HG02852 (cell line): ENCODE data around the gene RILP.

Source experiments
- ATAC-seq: cut with Tn5 transposase; IDR thresholded peaks from one replicate; pipeline ENCODE4 v1.9.1; 2021; ENCODE audit warnings: mild to moderate bottlenecking, moderate library complexity; ENCODE audit not compliant: unreplicated experiment

Gene RILP

DNA sequence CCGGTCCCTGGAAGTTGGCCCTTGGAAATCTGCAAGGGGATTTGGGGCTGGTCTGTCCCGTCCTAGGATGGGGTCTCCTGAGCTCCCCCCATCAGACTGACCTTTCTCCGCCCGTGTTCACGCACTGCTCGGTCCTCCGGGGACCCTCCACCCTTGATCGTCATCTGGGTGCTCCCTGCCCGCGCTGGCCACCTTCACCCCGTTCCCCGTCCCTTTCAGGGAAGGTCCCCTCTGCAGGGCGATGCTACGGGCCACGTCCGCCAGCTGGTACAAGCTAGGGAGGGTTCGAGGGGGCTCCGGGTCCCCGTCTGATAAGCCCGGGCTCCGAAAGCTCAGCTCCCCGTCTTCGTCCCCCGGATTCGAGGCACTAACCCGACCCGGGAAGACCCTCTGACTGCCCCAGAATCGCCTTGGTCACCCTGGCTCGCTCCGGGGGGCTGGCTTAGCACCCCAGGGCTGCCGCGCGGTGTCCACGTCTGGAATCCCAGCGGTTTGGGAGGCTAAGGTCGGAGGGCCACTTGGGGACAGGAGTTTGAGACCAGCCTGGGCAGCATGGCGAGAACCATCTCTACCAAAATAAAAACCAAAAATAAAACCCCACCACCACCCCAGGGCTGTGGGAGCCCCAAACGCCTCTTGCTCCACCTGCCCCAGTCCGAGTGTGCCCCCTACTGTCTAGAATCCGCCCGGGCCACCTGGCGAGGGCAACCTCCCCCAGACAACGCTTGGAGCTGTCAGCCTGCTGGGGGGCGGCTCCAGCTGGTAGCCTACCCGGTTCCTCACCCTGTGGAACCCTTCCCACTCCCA is 20.0 kb downstream of the RILP start:
- ATAC-seq = no peak

DNA sequence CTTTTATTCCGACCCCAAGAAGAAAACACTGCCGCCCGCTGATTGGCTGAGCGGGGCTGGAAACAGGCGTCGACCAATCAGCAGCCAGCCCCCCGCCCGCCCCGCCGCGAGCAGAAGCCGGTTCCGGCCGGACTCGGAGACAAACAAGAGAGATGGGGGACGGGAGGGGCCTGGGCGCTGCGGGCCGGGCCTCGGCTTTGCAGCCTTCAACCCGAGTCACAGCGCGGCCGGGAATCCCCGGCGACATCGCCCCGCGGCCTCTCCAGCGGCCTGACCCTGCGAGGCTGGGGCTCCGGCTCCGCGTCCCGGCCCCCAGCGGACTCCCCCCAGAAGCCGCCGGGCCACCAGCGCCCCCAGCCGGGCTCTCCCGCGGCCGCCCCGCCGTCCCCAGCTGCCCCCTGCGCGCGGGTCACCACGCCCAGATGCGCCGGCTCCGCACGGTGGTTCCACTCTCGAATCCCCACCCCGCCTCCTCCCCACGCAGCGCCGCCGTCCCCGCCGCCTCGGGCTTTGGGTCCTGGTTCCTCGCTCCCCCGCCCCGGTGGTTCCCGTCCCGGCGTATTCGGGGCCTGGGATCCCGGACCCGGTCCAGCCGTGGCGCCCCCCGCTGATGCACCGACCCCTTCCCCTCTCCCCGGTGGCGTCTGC is 20.7 kb downstream of the RILP start:
- ATAC-seq = peak; percentile 65

DNA sequence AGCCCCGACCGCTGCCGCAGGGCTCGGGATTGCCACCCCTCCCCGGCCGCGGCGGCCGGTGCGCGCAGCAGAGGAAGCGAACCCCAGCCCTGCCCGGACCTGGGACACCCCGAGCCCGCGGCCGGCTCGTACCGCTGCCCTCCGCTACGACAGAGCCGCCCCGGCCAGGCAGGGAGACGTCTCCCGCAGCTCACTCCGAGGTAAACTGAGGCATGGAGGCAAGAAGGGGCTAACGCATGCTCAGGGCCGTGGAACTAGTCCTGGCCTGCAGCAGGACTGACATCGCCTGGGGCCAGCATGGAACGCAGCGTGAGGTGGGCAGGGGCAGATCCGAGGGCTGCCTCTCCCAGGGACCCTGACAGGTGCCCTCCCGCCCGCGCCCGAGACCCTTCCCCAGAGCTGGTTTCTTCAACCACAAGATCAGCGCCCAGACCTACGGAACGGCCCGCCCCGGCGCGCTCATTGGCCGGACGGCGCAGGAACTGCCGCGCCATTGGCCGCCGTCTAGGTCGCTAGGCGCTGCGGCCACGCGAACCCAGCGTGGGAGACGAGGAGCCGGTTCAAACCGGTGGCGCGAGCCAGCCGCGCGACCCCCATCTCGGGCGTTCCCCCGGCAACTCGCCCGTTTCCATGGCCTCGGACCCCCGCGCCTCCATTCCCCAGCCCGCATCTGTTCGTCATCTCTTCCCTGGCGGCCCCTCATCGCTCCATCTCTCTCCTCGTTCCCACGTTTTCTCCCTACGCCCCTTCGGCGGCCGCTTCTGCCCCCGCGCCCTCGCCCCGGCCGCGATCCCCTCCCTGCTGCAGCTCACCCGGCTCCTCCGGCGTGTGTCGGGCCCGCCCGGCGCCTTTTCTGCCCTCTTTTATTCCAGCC is 21.4 kb downstream of the RILP start, which contains the start of gene SLC43A2:
SLC43A2 (minus strand) TSS at position 853 of the 874 bp plus-strand sequence. CDS start 960 bp downstream, outside the sequence.
- peak; percentile 47 for ATAC-seq

DNA sequence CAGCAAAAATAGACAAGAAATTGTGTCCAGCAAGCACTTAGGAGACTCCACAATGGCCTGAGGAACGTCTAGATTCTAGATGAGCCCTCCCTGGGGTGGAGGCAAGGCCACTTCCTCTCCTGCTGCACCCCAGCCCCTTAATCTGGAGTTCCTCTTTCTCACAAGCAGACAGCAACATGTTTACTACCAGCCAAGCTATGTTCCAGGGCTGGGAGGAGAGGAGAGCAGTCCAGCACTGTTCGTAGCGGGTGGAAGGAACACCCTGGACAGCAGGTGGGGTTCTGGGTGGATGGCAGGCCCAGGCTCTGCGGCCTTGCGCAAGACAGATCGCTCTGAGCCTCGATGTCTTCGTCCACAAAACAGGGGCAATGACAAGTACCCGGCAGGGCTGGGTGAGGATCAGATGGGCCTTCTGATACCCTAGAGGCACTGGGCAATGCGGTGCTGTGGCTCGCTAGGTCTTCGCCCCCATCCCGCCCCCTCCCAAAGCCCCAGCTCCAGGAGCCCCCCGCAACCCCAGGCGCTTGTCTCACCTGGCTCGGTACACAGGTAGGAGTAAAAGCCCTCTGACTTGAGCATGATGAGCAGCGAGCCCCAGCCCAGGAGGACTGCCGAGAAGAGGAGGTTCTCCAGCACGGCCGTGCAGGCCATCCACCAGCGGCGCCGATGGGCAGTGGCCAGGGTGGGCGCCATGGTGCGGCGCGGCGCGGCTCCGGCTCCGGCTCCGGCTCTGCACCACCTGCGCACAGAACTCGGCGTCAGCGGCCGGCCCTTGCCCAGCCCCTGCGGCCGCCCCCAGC is 22.3 kb downstream of the RILP start:
- ATAC-seq = no peak

GRCh38 chr17:1626333-1626732 is 23.3 kb downstream of the RILP start:
- ATAC-seq = no peak

GRCh38 chr17:1625581-1625980 is 24.1 kb downstream of the RILP start:
- no peak for ATAC-seq

- ATAC-seq = no peak
These were observed 24.6 kb downstream of the RILP start for GRCh38 chr17:1625053-1625452.

DNA sequence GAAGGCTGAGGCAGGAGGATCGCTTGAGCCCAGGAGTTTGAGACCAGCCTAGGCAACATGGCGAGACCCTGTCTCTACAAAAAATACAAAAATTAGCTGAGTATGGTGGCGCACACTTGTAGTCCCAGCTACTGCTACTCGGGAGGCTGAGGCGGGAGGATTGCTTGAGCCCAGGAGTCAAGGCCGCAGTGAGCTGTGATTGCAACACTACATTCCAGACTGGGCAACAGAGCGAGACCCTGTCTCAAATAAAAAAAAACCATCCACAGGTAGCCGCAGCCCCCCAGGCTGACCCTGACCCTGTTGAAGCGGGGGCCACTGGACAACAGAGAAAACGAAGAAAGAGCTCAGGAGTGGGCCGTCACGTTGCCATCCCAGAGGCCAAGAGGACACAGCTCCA is 25.0 kb downstream of the RILP start:
- no peak for ATAC-seq

DNA sequence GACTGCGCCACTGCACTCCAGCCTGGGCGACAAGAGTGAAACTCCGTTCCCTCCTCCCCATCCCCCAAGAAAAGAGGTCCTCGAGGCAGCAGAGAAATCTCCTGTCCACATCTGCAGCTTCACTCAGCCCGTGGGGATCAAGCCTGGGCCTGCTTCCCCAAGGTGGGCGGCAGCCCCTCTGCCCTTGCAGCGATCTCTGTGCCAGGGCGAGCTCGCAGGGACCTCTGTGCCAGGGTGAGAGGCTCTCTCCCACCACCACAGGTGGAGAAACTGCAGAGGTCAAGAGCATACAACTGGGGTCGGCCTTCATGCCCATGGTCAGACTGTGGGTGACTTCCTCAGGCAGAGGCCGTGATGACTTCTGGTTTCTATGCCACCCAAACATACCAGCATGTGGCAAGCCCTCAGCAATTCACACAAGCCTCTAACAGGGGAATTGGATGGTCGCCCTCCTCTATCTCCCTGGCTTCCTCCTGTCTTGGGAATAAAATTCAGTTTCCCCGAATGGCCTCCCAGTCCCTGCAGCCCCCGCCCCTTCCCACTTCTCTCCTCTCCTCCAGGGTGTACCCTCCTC is 26.5 kb downstream of the RILP start:
- ATAC-seq = no peak

DNA sequence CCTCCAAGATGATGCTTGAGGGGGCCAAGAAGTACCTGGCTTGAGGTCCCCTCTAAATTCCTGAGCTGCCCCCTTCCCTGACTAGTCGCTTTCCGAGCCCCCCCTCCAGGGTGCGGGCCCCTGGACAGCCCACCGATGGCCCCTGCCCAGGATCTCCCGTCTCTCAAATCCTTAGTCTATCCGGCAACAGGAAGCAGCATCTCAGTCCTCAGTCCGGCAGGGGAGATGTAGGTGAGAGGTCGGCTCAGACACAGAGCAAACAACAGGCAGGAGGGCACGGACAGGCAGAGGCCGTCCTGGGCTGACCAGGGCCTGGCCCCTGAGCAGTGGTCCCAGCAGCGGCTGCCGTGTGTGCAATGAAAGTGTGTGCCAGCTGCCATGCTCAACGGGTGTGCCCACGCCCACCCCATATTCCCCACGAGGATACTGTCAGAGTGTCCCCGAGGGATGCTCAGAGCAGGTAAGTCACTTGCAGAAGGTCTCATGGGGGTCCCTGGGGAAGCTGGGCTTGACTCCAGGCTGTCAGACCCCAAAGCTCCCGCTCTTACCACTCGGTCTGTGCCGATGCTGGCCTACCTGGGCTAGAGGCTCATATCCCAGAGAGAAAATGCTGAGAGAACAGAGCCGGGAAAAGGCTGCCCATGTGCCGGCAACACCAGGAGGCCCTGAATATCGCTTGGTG is 28.3 kb downstream of the RILP start:
- ATAC-seq = no peak

DNA sequence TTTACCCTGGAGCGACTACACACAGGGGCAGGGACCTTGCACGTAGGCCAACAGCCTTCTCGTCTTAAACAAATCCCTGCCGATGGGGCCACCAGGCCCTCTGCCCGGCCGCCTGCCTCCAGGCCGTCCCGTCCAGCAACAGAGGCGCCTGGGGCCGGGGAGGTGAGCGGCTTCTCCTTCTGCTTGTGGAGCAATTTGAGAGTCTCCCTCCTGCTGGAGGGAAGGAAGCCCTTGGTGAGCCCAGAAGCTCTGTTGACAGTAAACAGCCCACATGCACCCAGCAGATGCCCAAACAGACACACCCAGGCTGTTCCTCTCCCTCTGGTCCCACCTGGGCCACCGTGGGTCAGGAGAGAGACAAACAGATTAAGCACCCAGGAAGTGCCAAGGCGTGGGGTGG is 29.2 kb downstream of the RILP start:
- no peak for ATAC-seq

GRCh38 chr17:1617620-1618174 is 32.0 kb downstream of the RILP start:
- no peak for ATAC-seq

DNA sequence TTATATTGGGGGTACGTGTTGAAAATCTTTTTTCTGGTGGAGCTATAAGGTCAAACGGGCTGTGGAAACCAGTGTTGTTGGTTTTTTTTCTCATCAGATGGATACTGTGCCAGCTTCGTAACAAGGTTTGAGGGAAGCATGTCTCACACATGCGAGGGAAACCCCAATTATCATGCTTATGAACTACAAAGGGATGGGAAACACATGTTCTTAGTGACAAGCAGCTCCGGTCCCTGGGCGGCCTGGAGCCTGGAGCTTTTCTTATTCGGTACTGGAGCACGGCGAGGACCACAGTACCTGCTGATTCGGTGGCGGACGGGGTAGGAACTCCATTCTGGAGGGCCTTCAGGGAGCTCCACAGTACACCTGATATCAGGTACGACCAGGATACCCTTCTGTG is 33.6 kb downstream of the RILP start:
- ATAC-seq = no peak

GRCh38 chr17:1612400-1612799 is 37.3 kb downstream of the RILP start:
- ATAC-seq = no peak

DNA sequence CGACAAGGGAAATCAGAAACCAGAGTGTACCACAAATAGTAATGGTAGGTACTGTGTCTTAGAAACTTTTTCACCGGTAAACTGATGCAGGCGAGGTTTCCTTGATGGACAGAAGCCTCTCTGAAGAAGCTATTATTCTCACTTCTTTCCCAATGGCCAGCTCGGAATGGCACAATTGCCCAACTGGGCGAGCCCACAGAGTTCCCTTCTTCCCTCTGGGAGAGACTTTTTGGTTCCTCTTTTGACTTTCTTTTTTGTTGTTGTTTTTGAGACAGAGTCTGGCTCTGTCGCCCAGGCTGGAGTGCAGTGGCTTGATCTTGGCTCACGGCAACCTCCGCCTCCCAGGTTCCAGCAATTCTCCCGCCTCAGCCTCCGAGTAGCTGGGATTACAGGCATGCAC is 38.0 kb downstream of the RILP start:
- ATAC-seq = no peak

DNA sequence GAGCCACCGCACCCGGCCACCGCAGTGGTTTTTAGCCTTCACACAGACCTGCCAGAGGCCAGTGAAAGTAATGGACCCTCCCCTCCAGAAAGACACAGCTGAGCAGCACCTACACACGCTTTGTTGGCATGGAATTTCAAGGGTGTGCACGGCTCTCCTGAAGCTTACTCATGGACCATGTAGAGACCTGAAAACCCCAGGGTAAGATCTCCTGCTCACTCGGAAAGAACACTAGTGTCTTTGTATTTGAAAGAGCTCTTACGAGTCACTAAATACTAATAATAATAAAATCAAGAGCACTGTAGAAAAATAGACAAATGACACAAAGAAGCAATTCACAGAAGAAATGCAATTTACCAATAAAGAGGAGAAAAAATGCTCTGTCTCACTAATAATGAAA is 41.0 kb downstream of the RILP start:
- no peak for ATAC-seq

GRCh38 chr17:1607971-1608320 is 41.7 kb downstream of the RILP start:
- no peak for ATAC-seq

DNA sequence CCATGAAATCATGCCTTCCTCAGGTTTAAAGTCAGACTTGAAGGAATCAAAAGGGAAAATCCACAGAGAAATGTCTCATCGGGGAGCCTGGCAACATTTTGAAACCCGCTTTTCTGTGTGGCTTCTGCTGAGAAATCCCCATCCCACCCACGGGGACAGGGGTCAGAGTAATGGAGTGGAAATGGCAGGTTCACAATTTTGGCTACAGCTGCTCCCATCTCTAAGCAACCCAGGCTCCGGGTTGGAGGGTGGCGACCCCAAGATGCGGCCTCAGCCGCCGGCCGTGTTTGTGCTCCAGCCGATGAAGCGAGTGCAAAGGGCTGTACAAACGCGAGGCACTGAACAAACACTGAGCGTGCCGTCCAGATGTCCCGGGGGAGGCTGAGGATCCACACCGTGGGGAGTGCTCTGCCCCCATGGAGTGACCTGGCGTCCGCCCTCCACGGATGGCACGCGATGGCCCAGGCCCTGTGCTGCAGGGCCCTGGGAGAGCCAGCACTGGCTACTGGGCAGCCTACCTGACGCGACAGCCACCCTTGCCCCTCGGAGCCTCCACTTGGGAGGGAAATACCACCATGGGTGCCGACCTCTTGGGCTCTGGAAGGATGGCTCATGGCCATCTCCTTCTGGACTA is 43.2 kb downstream of the RILP start:
- ATAC-seq = no peak
